Body of pancreas (tissue), 4 donors: ENCODE data around the gene MTR. TPM values are rescaled to one million over a fixed set of nuclear protein-coding genes. Genes with fewer than 3 reads are reported as not detected.

ENCODE experiments used
- ATAC-seq: fragments of 150-250 bp; one replicate; pipeline ENCODE4 v1.9.1; 2016
- DNase-seq, 4 donors: peaks; one replicate each; pipeline ENCODE4 v3.0.0-alpha.2; 2019
- H3K27ac ChIP-seq, 4 donors: fragments of 200-600 bp; sonication (generic); 1 replicate in 3 of 4; 2 replicates in 1 of 4; pipeline versions ENCODE4 v1.5.1 to v1.6.1; 2016 to 2019; ENCODE audit warnings: mild to moderate bottlenecking in 1 of 4, mixed read lengths in 1 of 4, moderate library complexity in 1 of 4
- H3K27me3 ChIP-seq, 2 donors: fragments of 200-600 bp; sonication (generic); one replicate each; pipeline ENCODE4 v1.6.0; 2016; ENCODE audit warnings: mild to moderate bottlenecking in 1 of 2
- H3K36me3 ChIP-seq, 2 donors: fragments of 200-600 bp; sonication (generic); replicated peaks in 1 of 2; 2 replicates each; pipeline ENCODE4 v1.5.1; 2016; ENCODE audit warnings: low read depth in 2 of 2; ENCODE audit not compliant: insufficient read depth in 1 of 2
- H3K4me1 ChIP-seq: fragments of 200-600 bp; sonication (generic); one replicate; pipeline ENCODE4 v1.6.0; 2016
- H3K4me3 ChIP-seq, 2 donors: fragments of 200-600 bp; sonication (generic); 1 replicate in 1 of 2; 2 replicates in 1 of 2; pipeline ENCODE4 v1.5.1; 2016 to 2019
- H3K9me3 ChIP-seq, 3 donors: fragments of 200-600 bp; sonication (generic); 1 replicate in 2 of 3; 2 replicates in 1 of 3; pipeline ENCODE4 v1.5.1; 2016
- POLR2A ChIP-seq, 3 donors: fragments of 450-650 bp; IDR thresholded peaks; one replicate each; pipeline ENCODE4 v1.6.1; 2016; ENCODE audit warnings: antibody characterized with exemption in 3 of 3, mild to moderate bottlenecking in 2 of 3
- WGBS, 2 donors: methylation state at CpG; one replicate each; pipeline ENCODE4 v1.1.5; 2017; 5-methylcytosine and 5-hydroxymethylcytosine counted together
- intact Hi-C: fragments of 100-400 bp; cut with DNase I; formaldehyde crosslinking; loops from one replicate; pipeline ENCODE4 v1.15.1; 2023
- total RNA-seq, 2 donors: library from RNA; depleted of rRNA; stranded (reverse); fragments of >200 nt; gene quantifications; one replicate each; pipeline ENCODE4 v1.1.0, GENCODE V29; 2016
- TF ChIP-seq, protein P1 (sequence below), 7 experiments: fragments of 450-650 bp in 4 of 7; fragments of 200-600 bp in 3 of 7; sonication (generic) in 3 of 7; IDR thresholded peaks; one replicate each; pipeline ENCODE4 v1.5.1; 2016 to 2019; ENCODE audit warnings: antibody characterized with exemption in 7 of 7

Gene MTR
- total RNA-seq, 2 donors from 2014 or later, result 26.7 to 29.8 TPM

DNA sequence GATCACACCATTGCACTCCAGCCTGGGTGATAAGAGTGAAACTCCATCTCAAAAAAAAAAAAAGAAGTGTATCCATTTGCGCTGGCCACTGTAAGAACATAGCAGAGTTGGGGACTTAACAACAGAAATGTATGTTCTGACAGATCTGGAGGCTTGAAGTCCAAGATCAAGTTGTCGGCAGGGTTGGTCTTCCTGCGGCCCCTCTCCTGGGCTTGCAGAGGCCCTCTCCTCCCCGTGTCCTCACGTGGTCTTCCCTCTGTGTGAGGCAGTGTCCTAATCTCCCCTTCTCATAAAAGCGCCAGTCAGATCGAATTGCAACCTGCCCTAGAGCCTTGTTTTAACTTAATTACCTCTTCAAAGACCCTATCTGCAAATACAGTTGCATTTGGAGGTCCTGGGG, 156.6 kb downstream of the MTR start:
- TF ChIP-seq, protein P1, sequence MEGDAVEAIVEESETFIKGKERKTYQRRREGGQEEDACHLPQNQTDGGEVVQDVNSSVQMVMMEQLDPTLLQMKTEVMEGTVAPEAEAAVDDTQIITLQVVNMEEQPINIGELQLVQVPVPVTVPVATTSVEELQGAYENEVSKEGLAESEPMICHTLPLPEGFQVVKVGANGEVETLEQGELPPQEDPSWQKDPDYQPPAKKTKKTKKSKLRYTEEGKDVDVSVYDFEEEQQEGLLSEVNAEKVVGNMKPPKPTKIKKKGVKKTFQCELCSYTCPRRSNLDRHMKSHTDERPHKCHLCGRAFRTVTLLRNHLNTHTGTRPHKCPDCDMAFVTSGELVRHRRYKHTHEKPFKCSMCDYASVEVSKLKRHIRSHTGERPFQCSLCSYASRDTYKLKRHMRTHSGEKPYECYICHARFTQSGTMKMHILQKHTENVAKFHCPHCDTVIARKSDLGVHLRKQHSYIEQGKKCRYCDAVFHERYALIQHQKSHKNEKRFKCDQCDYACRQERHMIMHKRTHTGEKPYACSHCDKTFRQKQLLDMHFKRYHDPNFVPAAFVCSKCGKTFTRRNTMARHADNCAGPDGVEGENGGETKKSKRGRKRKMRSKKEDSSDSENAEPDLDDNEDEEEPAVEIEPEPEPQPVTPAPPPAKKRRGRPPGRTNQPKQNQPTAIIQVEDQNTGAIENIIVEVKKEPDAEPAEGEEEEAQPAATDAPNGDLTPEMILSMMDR (IDR thresholded peaks at IDR 0.05), result no peak
- no peak for TF ChIP-seq POLR2A (IDR thresholded peaks at IDR 0.05)
- Histone ChIP-seq H3K4me3 (no peak overlapping the region), H3K4me1 (no peaks in the 10 kb centered on the region), H3K27ac (no peak overlapping the region), H3K9me3 (no peaks in the 10 kb centered on the region), H3K27me3 (no peaks in the 10 kb centered on the region), H3K36me3 (no peaks in the 10 kb centered on the region)
- intact Hi-C loops, result no loop called here
- ATAC-seq, result no peak
- 38 to 40% methylated on average over 7 of the region's 7 CpGs for WGBS, 2 donors
- DNase-seq, result no peak

DNA sequence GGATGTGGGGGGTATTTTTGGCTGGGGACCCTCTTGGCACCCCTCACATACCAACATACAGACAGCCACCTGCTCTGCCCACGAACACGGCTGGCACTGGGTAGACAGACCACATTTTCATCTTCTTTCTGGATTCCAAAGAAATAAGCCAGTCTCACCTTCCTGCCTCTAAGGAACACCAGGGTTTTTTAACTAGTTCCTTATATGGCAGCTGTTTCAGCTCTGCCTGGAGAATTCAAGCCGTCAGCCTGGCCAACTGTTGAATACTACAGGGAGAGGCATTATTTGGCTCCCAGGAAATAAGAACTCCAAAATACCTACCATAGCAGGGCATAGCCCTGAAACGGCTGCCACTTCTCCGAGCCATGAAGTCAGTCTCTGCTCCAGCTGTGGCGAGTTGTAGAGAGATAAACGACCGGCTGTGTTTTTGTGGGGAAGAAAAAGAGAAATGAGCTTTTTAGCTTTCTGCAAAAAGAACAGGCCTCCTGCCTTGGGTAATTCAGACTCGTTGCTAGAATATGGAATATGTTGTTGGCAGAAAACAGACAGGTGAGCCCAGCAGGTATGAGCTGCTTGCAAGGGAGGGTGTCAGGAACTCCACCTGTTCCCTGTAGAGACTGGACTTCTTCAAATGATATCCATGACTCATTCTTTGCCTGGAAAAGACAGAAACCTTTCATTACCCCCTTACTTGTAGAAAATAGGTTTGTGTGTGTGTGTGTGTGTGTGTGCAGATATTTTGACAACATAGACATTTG, 157.3 kb downstream of the MTR start:
- no peak for TF ChIP-seq POLR2A (IDR thresholded peaks at IDR 0.05)
- TF ChIP-seq, protein P1 (IDR thresholded peaks at IDR 0.05), result no peak
- no peaks in the 10 kb centered on the region for H3K4me1 ChIP-seq
- H3K27me3 ChIP-seq, result no peaks in the 10 kb centered on the region
- WGBS, 2 donors, result 36 to 45% methylated on average over 9 of the region's 9 CpGs
- intact Hi-C loops, result no loop called here
- DNase-seq (no peak), ATAC-seq (no peak)
- no peak overlapping the region for H3K27ac ChIP-seq
- no peaks in the 10 kb centered on the region for H3K36me3 ChIP-seq
- no peak overlapping the region for H3K4me3 ChIP-seq
- H3K9me3 ChIP-seq, result no peaks in the 10 kb centered on the region

DNA sequence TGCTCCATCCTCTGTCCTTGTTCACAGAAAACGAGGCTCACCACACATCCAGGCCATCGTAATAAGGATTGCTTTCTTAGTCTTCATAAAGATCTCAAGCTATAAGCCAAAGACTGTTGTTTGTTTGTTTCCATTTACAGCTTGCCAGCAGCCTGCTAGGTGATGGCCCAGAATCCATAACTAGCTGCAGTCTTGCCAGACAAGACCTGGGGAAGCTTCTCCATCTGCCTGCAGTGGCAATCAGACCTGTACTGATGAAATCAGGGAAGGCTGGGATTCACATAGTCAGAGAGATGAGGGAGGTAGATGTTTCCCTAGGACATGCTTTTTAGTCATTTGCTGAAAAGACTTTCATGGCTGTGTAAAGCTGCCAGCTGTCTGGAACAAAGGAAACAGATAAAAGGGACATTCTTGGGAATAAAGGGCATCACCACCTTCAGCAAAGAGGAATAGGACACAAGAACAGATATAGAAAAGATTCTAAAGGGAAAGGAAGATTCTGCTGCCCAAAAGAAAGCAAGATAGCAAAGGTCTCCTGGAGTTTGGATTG, 158.1 kb downstream of the MTR start:
- DNase-seq, result no peak
- WGBS, 2 donors, result 55 to 62% methylated on average over 2 of the region's 2 CpGs

More for the DNA sequence above, 158.1 kb downstream of the MTR start:
- ATAC-seq, result no peak
- intact Hi-C loops, result no loop called here
- no peaks in the 10 kb centered on the region for H3K9me3 ChIP-seq
- H3K4me3 ChIP-seq, result no peak overlapping the region
- no peak overlapping the region for H3K27ac ChIP-seq
- TF ChIP-seq POLR2A (IDR thresholded peaks at IDR 0.05), result no peak
- TF ChIP-seq, protein P1 (IDR thresholded peaks at IDR 0.05), result no peak
- no peaks in the 10 kb centered on the region for H3K27me3 ChIP-seq
- no peaks in the 10 kb centered on the region for H3K36me3 ChIP-seq
- no peaks in the 10 kb centered on the region for H3K4me1 ChIP-seq

Other genes starting within 250 kb of the MTR start
- gene HEATR1, start 190.8 kb upstream of the MTR start, total RNA-seq, result 10 to 100 TPM; 11.9 to 25.7 TPM
- gene ACTN2, start 108.8 kb upstream of the MTR start, total RNA-seq, result 1 to 10 TPM; 3.0 to 3.1 TPM
- not detected for gene MT1HL1, start 209.1 kb downstream of the MTR start, total RNA-seq
- gene RYR2, start 246.9 kb downstream of the MTR start, total RNA-seq, result 10 to 100 TPM; 14.2 to 17.1 TPM